Glomerular visceral epithelial cell (primary cell): ENCODE measurements around the gene ZNF343.
A peak's percentile ranks its signal among the peaks of the same experiment; 100 is the strongest.

Source experiments
- DNase-seq: peaks from one replicate; pipeline ENCODE4 v3.0.0-alpha.2; 2016; ENCODE audit errors: extremely low spot score

ZNF343 gene

DNA sequence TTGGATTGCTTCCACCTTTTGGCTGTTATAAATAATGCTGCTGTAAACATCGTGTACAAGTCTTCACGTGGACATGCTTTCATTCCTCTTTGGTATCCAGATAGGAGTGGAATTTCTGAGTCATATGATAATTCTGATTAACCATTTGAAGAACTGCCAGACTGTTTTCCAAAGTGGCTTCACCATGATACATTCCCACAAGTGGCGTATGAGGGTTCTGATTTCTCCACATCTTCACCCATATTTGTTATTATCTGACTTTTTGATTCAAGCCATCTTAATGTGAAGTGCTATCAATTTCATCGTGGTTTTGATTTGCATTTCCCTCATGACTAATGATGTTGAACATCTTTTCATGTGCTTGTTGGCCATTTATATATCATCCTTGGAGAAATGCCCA is 35.2 kb downstream of the ZNF343 start:
- DNase-seq = no peak

DNA sequence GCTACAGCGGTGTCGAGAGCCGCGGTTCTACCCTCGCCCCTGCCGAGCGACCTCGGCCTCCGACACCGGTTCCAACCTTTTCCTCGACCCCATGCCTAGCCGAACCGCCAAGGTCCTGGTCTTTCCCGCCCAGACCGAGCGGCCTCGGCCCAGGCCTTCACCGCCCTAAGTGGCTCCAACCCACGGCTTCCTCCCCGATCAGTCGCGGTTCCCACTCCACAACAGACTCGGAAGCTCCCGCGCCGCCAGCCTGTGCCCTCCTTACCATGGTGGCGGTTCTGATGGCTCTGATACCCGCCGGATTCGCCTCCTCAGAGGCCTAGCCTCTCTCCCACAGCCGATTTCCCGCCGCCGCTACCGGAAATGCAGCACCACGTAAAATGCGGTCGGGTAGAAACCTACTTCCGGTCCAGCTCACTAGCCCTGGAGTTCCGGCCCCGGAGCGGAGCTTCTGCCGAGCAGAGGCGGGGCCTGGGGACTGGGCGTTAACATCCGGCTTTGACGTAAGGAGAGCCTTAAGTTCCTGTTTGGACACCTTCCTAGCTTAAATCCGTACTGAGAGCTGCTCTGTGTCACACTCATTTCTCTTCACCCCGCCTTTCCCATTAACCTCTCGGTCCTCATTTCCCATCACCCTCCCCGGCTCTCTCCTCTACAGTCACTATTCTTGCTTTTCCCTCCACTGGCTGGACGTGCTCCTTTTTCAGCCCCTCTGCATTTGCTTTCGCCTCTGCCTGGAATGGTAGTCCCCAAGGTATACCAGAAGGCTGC is 38.1 kb downstream of the ZNF343 start, which contains the start of gene SNRPB:
Gene SNRPB, minus strand, starts transcription at position 367 of the 771 bp plus-strand sequence. Its CDS starts 99 bp downstream, at position 268.
- peak; percentile 100 for DNase-seq

DNA sequence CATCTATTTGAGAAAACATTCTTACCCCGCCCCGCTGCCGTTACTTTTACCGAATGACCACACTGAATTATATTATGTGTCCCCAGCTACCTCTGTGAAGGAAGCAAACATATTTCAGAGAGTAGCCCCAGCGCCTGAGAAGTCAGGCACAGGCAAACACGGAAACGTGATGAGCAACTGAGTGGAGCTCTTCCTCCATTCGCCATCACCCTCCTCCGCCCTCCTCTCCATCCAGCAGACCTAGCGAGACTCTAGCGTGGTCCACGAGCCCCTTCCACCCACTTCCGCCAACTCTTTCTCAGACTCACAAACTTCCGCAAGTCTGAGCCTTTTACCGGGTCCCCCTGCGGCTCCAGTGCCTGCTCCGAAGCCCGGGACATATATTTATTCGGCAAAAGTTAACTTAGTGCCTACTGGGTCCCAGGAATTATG is 38.7 kb downstream of the ZNF343 start:
- DNase-seq = peak; percentile 67

DNA sequence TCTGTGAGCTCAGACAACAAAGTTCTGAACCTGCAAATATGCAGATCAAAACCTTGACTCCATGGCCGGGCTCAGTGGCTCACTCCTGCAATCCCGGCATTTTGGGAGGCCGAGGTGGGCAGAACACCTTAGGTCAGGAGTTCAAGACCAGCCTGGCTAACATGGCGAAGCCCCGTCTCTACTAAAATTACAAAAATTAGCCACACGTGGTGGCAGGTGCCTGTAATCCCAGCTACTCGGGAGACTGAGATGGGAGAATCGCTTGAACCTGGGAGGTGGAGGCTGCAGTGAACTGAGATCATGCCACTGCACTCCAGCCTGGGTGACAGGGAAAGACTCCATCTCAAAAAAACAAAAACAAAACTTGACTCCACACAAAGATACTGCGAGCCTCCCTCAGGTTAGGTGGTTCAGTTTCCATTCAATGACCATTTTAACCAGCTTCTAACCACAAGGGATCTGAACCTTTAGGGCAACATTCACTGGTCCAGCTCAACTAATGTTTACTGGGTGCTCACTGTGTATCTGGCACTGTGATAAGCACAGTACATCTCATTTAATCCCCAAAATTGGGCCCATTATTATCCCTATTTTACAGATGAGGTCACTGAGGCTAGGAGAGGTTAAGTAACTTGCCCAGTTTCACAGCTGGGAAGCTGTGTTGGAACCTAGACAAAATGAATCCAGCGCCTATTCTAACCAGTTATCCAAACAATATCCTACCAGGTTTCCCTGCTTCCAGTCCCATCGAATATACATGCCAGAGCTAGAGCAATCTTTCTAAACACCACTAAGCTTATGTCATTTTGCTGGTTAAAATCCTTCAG is 39.9 kb downstream of the ZNF343 start:
- no peak for DNase-seq

DNA sequence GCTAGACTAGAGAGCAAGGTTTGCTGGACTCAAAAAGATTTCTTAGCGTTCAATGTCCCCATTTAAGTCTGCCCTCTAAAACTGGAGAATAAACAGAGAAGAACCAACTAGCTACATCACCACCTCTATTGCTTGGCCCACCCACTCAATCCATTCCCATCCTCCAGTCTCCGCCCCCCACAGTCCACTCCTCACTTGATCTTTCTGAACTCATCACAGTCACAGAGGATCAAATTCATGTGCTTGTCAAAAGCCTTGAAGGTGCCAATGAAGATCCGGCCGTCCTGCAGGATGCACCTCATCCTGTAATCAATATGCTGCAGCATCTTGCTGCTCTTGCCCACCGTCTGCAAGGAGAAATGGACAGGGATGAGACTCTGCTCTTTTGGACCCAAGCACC is 41.3 kb downstream of the ZNF343 start:
- DNase-seq = no peak

DNA sequence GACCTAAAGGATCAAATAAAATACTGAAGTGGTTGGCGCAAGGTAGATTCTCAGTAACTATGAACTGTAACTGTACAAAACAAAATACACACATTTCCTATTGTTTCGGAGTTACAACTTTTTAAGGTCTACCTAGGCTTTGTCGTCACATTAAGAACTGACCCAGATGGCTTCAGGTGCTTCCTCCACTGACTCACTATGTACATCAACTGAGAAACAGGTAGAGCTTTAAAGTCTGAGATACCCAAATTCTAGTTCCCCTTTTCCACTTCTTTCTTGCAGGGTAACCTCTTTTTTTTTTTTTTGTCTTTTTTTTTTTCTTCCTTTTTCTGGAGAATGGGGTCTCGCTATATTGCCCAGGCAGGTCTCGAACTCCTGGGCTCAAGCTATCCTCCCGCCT is 43.6 kb downstream of the ZNF343 start:
- no peak for DNase-seq

DNA sequence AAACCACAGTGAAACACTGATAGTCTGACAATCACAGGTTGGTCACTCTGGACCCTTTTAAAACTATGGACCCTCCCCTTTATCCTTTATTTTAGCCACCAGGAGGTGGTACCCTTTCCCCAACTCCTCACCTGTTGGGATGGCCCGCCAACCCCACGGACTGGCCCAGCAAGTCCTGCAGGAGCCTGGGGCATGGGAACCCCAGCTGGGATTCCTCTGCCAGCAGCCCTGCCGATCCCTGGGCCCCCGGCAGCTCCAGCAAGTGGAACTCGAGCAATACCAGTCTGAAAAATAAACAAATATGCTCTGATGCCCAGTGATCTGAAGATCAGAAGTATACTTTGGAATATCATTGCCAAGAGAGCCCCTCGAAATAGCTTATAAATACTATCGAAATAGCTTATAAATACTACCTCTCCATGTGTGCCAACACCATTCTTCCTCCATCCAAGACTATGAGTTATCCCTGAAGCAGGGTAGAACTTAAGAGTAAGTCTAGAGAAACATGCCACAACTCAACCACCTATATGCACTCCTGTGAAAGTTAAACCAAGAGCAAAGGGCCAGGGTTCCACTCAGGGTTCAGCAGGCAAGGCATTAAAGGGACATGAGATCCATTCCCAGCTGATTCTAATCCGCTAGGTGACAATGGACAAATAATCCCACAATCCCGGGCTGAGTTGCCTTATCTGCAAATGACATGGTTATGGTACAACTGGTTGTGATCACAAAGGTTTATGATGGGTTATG is 44.9 kb downstream of the ZNF343 start:
- no peak for DNase-seq

DNA sequence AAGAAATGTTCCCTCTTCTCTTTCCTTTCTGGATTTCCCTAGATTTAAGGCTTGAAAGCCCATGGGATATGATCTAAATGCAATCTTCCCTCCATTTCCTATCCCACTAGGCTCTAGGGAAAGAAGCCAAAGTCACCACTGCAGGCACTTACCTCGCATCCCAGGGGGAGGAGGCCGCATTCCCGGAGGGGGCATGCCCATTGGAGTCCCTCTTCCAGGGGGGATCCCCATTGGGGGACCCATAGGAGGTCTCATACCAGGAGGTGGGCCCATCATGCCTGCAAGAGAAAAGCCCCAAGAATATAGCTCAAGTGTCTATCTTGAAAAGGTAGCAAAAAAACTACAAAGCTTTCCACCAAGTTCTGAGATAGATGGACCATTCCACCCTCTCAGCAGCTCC is 46.2 kb downstream of the ZNF343 start:
- no peak for DNase-seq

DNA sequence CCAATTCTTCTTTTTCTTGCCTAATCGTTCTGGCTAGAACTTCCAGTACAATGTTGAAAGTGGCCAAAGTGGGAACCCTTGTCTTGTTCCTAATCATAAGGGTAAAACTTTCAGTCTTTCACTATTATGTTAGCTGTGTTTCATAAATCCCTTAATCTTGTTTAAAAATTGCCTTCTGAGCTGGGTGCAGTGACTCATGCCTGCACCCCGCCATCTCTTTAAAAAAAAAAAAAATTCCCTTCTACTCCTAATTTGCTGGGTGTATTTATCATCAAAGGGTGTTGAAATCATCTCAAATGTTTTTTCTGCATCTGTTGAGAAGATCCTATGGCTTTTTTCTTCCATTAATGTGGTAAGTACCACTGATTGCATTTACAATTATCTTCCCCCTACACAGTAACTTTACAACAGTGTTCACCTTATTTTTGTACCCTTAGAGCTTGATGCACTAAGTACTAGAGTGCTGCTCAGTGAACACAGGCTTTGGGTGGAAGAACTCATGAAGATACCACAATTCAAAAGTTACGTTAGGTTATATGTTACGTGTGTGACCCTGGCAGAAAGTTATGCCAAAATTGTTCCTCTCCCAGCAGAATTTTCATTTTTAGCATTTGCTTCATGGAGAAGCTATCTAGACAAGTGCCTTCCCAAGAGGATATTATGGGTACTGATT is 47.8 kb downstream of the ZNF343 start:
- DNase-seq = no peak

DNA sequence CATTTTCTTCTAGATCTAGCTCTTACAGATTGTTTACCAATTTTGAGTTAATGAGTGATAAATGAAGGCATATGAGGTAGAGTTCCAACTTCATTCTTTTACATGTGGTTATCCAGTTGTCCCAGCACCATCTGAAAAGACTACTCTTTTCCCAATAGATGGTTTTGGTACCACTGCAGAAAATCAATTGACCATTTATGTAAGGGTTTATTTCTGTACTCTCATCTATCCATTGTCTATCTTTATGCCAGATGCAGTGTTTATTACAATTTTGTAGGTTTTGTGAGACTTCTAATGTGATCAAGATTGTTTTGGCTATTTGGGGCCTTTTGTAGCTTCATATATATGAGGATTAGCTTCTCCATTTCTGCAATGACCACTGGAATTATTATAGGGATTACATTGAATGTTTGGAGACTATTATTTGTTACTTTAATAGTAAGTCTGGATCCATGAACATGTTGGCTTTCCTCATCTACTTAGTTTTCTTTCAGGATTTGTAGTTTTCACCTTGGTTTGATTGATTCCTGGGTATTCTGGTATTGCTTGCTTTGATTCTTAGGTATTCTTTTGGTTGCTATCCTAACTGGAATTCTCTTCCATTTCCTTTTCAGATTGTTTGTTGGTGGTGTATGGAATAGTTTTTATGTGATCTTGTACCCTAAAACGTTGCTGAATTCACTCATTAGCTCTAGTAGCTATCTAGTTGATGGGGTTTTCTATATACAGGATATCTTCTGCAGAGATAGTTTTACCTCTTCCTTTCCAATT is 48.5 kb downstream of the ZNF343 start:
- DNase-seq = no peak

DNA sequence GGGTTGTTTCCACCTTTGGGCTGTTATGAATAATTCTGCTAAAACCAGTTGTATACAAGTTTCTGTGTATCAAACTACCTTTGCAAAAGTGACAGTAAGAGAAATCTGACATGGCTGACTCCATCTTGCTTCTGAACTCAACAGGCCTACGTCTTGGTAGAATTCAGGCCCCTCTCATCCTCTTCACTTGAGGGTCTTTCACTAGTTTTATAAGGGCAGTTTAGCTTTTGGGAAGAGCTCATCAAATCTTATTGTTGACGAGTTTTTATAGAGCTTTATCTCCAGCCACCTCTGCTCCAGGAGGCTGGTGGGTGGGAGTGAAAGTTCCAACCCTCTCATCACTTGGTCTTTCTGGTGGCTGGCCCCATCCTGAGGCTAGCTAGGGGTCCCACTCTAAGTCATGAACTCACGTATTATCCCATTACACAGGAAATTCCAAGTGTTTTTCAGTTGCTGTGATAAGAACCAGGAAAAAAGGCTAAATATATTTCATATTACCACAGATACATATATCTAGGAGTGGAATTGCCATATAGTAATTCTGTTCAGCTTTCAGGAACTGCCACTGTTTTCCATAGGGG is 49.7 kb downstream of the ZNF343 start:
- no peak for DNase-seq

DNA sequence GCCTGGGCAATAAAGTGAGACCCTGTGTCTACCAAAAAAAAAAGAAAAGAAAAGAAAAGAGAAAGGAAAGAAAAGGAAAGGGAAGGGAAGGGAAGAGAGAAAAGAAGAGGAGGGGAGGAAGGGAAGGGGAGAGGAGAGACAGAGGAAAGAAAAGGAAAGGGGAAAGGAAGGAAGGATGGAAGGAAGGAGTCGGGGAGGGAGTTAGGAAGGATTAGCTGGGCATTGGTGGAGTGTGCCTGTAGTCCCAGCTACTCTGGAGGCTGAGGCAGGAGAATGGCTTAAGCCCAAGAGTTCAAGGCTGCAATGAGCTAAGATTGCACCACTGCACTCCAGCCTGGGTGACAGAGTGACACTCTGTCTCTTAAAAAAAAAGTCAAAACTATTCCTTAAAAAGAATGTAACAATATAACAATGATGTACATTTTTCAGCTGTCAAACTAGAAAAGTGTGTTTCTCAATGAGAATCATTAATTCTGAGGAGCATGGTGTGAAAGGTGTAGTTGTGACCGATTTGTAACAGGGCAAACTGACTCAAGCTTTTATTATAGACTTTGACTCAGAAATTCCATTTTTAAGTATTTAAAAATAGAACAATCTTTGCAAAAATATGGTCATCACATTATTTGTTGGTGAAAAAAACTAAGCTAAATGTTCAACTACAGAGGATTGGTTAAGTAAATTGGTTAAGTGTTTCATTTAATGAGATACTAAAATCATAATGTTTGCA is 52.8 kb downstream of the ZNF343 start:
- no peak for DNase-seq

DNA sequence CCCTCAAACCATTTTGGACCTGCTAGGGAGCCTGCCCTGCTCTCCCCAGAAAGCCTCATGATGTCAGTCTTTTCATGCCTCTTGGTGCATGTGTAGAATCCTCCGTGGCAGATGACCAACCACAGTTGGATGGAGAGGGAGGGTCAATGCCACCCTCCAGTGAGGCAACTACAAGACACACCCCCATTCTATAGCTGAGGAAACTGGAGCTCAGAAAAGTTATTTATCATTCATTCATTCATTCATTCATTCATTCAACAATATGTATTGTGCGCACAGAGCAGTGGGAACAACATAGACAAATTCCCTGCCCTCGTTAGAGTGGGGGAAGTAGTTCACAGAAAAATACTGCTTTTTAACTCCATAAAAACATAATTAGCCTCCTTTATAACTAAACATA is 54.9 kb downstream of the ZNF343 start:
- DNase-seq = no peak

DNA sequence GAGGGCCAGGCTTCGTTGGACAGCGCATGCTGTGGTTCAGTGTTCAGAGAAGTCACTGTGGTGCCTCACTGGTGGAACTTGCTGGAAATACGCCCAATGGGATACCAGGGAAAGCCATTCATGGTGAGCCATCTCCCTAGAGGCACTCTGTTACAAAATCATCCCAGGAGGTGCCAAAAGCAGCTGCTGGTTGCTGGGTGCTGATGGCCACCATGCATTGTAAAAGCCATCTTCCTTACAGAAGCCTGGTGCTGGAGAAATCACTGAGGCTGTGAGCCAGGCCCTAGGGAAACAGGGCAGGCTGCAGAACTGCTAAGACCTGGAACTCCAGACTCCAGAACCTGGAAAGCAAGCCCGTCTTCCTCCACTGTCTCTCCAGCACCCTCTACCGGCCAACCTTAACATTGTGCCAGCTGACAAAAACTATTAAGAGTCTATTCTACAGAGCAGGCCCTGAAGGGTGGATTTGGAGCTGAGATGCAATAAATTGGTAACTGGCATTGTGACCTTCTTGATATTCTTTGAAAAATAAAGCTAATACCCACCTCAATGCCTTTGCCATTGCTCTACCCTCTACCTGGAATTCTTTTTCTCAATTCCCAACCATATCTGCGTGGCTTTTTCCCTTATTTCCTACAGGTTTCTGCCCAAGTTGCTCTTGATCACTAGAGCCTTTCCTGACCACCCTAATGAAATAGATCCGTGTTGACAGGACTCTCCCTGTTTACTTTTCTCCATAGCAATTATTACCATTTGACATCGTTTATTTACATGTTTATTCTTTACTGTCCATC is 56.6 kb downstream of the ZNF343 start:
- peak; percentile 73 for DNase-seq

DNA sequence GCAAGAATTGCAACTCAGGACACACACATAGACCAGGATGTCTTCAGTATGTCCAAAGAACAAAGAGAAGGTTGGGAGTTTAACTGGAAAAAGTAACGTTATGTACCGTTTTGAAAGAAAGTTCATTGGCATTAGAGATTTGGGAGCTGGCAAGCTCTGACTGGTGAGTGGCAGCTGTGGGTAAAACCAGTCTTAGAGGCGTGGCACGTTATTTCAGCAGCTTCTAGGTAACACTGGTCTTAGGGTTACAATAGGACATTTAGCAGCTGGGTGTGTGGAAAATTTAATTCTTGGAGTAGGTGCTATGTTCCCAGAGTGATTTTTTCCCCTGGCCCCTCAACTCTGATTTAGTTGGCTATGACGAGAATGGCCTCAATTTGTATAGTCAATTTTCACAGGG is 57.3 kb downstream of the ZNF343 start:
- no peak for DNase-seq

DNA sequence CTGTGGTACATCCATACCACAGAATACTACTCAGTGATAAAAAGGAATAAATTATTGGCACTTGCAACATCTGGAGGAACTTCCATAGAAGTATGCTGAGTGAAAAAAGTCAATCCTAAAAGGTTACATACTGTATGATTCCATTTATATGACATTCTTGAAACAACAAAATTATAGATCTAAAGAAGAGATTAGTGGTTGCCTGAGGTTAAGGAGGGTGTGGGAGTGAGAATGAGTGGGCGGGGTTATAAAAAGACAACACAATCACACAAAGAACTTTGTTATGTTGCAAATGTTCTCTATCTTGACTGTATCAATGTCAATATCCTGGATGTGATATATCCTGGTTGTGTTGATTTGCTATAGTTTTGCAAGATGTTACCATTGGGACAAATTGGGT is 59.3 kb downstream of the ZNF343 start:
- DNase-seq = no peak

DNA sequence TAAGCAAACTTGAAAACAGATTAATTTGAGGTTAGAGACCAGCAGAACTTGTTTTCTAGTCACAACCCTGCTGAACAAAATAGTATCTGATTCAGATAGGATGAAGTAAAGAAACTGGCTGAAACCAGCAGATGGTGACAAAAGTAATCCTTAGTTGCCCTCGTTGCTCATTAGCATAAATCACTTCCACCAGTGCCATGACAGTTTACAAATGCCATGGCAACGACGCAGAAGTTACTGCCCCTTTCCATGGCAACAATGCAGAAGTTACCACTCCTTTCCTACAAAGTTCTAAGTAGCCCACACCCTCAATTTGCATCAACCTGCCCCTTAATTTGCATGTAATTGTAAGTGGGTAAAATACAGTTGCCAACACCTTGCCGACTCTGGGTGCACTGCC is 61.9 kb downstream of the ZNF343 start:
- DNase-seq = no peak
